ENCODE measurements around the gene PRPSAP1. TPM values are rescaled to one million over a fixed set of nuclear protein-coding genes. Genes with fewer than 3 reads are reported as not detected.

The PRPSAP1 gene
- total and polyA plus RNA-seq, 7 donors, result 34.7 to 70.3 (median 40.7) TPM

- no peak overlapping the region for H3K27ac ChIP-seq
- H3K4me1 ChIP-seq, result peaks cover 0 to 10% (median 3%) of the 10 kb centered on the region in 4 donors
- TF ChIP-seq, protein P1, sequence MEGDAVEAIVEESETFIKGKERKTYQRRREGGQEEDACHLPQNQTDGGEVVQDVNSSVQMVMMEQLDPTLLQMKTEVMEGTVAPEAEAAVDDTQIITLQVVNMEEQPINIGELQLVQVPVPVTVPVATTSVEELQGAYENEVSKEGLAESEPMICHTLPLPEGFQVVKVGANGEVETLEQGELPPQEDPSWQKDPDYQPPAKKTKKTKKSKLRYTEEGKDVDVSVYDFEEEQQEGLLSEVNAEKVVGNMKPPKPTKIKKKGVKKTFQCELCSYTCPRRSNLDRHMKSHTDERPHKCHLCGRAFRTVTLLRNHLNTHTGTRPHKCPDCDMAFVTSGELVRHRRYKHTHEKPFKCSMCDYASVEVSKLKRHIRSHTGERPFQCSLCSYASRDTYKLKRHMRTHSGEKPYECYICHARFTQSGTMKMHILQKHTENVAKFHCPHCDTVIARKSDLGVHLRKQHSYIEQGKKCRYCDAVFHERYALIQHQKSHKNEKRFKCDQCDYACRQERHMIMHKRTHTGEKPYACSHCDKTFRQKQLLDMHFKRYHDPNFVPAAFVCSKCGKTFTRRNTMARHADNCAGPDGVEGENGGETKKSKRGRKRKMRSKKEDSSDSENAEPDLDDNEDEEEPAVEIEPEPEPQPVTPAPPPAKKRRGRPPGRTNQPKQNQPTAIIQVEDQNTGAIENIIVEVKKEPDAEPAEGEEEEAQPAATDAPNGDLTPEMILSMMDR (IDR thresholded peaks at IDR 0.05), result no peak
- 88% methylated on average over 6 of the region's 6 CpGs for WGBS, 2 donors
- H3K9me3 ChIP-seq, result no peaks in the 10 kb centered on the region
- peaks cover 0 to 17% (median 2%) of the 10 kb centered on the region in 4 donors for H3K36me3 ChIP-seq
- intact Hi-C loops (cut with DNase I), result no loop called here
- H3K4me3 ChIP-seq, result no peak overlapping the region
- DNase-seq, result peak; percentile 10
- no peaks in the 10 kb centered on the region for H3K27me3 ChIP-seq
Observed at GRCh38 chr17:76337413-76337777, 16.3 kb downstream of the PRPSAP1 start.

DNA sequence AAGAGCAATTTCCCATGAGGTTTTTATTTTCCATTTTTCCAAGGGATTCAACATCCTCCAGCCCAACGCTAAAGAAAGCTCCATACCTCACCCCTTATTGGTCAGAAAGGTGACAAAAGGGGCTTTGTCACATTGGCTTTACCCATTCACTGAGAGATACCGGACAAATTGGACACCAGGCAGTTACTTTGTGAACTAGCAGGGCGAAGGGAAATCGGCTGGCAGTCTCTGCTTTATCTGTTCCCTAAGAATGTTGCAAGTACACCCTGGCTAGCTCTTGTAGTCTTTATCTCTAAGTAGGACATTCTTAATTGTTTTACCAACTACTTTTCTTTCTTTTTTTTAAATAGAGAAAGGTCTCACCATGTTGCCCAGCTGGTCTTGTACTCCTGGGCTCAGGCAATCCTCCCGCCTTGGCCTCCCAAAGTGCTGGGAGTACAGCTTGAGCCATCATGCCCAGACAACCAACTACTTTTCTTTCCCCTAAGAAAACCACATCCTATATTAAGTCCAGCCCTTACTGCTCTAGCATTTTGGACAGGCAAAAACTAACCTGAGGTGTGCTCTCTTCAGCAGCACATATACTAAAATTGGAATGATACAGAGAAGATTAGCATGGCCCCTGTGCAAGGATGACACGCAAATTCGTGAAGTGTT is 16.8 kb downstream of the PRPSAP1 start:
- H3K9me3 ChIP-seq, result no peaks in the 10 kb centered on the region
- H3K4me1 ChIP-seq, result peaks cover 0 to 10% (median 3%) of the 10 kb centered on the region in 4 donors
- intact Hi-C loops (cut with DNase I), result no loop called here
- WGBS, 2 donors, result 95 to 97% methylated on average over 7 of the region's 7 CpGs
- no peaks in the 10 kb centered on the region for H3K27me3 ChIP-seq
- peaks cover 0 to 16% (median 0%) of the 10 kb centered on the region in 4 donors for H3K36me3 ChIP-seq
- no peak overlapping the region for H3K4me3 ChIP-seq
- TF ChIP-seq POLR2AphosphoS5 (IDR thresholded peaks at IDR 0.05) (no peak), POLR2A (IDR thresholded peaks at IDR 0.05) (no peak), EP300 (IDR thresholded peaks at IDR 0.05) (no peak)
- TF ChIP-seq, protein P1 (IDR thresholded peaks at IDR 0.05), result no peak
- H3K27ac ChIP-seq, result no peak overlapping the region
- DNase-seq, result peak; percentile 13

GRCh38 chr17:76335716-76336381 is 17.9 kb downstream of the PRPSAP1 start:
- Histone ChIP-seq H3K36me3 (peaks cover 0 to 20% (median 2%) of the 10 kb centered on the region in 4 donors), H3K27me3 (no peaks in the 10 kb centered on the region), H3K4me1 (peaks cover 0 to 10% (median 3%) of the 10 kb centered on the region in 4 donors), H3K9me3 (no peaks in the 10 kb centered on the region), H3K4me3 (no peak overlapping the region), H3K27ac (no peak overlapping the region)
- intact Hi-C loops (cut with DNase I), result no loop called here
- TF ChIP-seq, protein P1 (IDR thresholded peaks at IDR 0.05), result no peak
- TF ChIP-seq POLR2AphosphoS5 (IDR thresholded peaks at IDR 0.05) (no peak), POLR2A (IDR thresholded peaks at IDR 0.05) (no peak), EP300 (IDR thresholded peaks at IDR 0.05) (no peak)
- DNase-seq, result peak; percentile 56
- 97% methylated on average over 9 of the region's 9 CpGs for WGBS, 2 donors

- intact Hi-C loops (cut with DNase I), result no loop called here
- DNase-seq, result peak; percentile 18
- TF ChIP-seq EP300 (IDR thresholded peaks at IDR 0.05), result no peak
- TF ChIP-seq POLR2A (IDR thresholded peaks at IDR 0.05), result no peak
- TF ChIP-seq POLR2AphosphoS5 (IDR thresholded peaks at IDR 0.05), result no peak
- TF ChIP-seq, protein P1 (IDR thresholded peaks at IDR 0.05), result no peak
- H3K4me3 ChIP-seq, result no peak overlapping the region
- peaks cover 0 to 34% (median 7%) of the 10 kb centered on the region in 4 donors for H3K36me3 ChIP-seq
- no peaks in the 10 kb centered on the region for H3K9me3 ChIP-seq
- peaks cover 0 to 10% (median 3%) of the 10 kb centered on the region in 4 donors for H3K4me1 ChIP-seq
- 90 to 93% methylated on average over 11 of the region's 11 CpGs for WGBS, 2 donors
- H3K27ac ChIP-seq, result no peak overlapping the region
- H3K27me3 ChIP-seq, result no peaks in the 10 kb centered on the region
Observed at GRCh38 chr17:76333673-76334505, 19.8 kb downstream of the PRPSAP1 start.

All from sigmoid colon (tissue), 7 donors.